HFFc6 (cell line): ENCODE results near the gene NOX1. TPM values are rescaled to one million over a fixed set of nuclear protein-coding genes. Genes with fewer than 3 reads are reported as not detected.
"Not testable (repeated sequence)": the region's sequence is repeated elsewhere in the genome, so short reads cannot be mapped to it uniquely, and the experiment has no call there.

Experiments
- DNase-seq: peaks from one replicate; pipeline ENCODE4 v3.0.0-alpha.2; 2018
- H3K27ac Mint-ChIP-seq: 2 replicates; pipeline ENCODE4 v1.8.0; 2020; ENCODE audit warnings: mild to moderate bottlenecking, mixed read lengths
- H3K27me3 Mint-ChIP-seq: 2 replicates; pipeline ENCODE4 v1.8.0; 2021; ENCODE audit warnings: mild to moderate bottlenecking, moderate library complexity, mixed read lengths; ENCODE audit not compliant: insufficient read depth
- H3K36me3 Mint-ChIP-seq: 2 replicates; pipeline ENCODE4 v1.8.0; 2021; ENCODE audit warnings: low read depth, mixed read lengths
- H3K4me1 Mint-ChIP-seq: 2 replicates; pipeline ENCODE4 v1.8.0; 2020; ENCODE audit warnings: low read depth, mixed read lengths
- H3K4me3 Mint-ChIP-seq: 2 replicates; pipeline ENCODE4 v1.8.0; 2020; ENCODE audit warnings: mild to moderate bottlenecking, moderate library complexity, mixed read lengths
- H3K9me3 Mint-ChIP-seq: 2 replicates; pipeline ENCODE4 v1.8.0; 2020; ENCODE audit warnings: mild to moderate bottlenecking, mixed read lengths
- CTCF ChIP-seq: fragments of 200-600 bp; sonication (generic); IDR thresholded peaks from 2 replicates; pipeline ENCODE4 v1.5.0; 2021; ENCODE audit warnings: antibody characterized with exemption, mild to moderate bottlenecking
- total RNA-seq, 6 experiments: library from RNA; stranded (reverse); fragmentation: NEBNext Ultra II Directional; extraction: Animal tissue kit (Norgen Biotek cat#: 25700); gene quantifications; 2 replicates in 1 of 6; 3 replicates in 5 of 6; pipeline ENCODE4 v1.2.3, GENCODE V29; 2021

The NOX1 gene
- total RNA-seq, 6 experiments from 2014 or later, result not detected

- no peaks in the 10 kb centered on the region; the same call in 1 of the 2 replicates for H3K36me3 Mint-ChIP-seq
- peak overlapping the region; percentile 86 for H3K27ac Mint-ChIP-seq
- DNase-seq, result no peak
- H3K4me1 Mint-ChIP-seq, result peaks cover 7% of the 10 kb centered on the region
- peak overlapping the region; percentile 91 for H3K4me3 Mint-ChIP-seq
- TF ChIP-seq CTCF, result no peak
- no peaks in the 10 kb centered on the region for H3K9me3 Mint-ChIP-seq
- H3K27me3 Mint-ChIP-seq, result peaks cover 3% of the 10 kb centered on the region
Measured at GRCh38 chrX:100819534-100819836, 54.7 kb downstream of the NOX1 start.

GRCh38 chrX:100817340-100817739 lies 56.8 kb downstream of the NOX1 start:
- Mint-ChIP-seq H3K4me1 (peaks cover 7% of the 10 kb centered on the region), H3K27me3 (peaks cover 7% of the 10 kb centered on the region), H3K9me3 (no peaks in the 10 kb centered on the region), H3K27ac (no peak overlapping the region), H3K4me3 (no peak overlapping the region), H3K36me3 (no peaks in the 10 kb centered on the region; the same call in 1 of the 2 replicates)
- no peak for TF ChIP-seq CTCF
- no peak for DNase-seq

- H3K4me1 Mint-ChIP-seq, result no peaks in the 10 kb centered on the region
- H3K27ac Mint-ChIP-seq, result no peak overlapping the region
- no peak for DNase-seq
- H3K4me3 Mint-ChIP-seq, result no peak overlapping the region
- no peak for TF ChIP-seq CTCF
- H3K9me3 Mint-ChIP-seq, result no peaks in the 10 kb centered on the region
- H3K27me3 Mint-ChIP-seq, result peaks cover 14% of the 10 kb centered on the region; the same call in 1 of the 2 replicates
- no peaks in the 10 kb centered on the region for H3K36me3 Mint-ChIP-seq
Measured at GRCh38 chrX:100812216-100813158, 61.7 kb downstream of the NOX1 start.

- H3K4me1 Mint-ChIP-seq, H3K9me3 Mint-ChIP-seq, H3K4me3 Mint-ChIP-seq, H3K27ac Mint-ChIP-seq, DNase-seq, H3K36me3 Mint-ChIP-seq: not testable (repeated sequence)
- peaks cover 18% of the 10 kb centered on the region; the same call in 1 of the 2 replicates for H3K27me3 Mint-ChIP-seq
Measured at GRCh38 chrX:100808265-100808664, 65.9 kb downstream of the NOX1 start.

- H3K4me3 Mint-ChIP-seq, result no peak overlapping the region
- H3K27ac Mint-ChIP-seq, result no peak overlapping the region
- TF ChIP-seq CTCF, result no peak
- H3K9me3 Mint-ChIP-seq, result no peaks in the 10 kb centered on the region
- DNase-seq, result no peak
- H3K36me3 Mint-ChIP-seq, result no peaks in the 10 kb centered on the region
- peaks cover 13% of the 10 kb centered on the region for H3K27me3 Mint-ChIP-seq
- no peaks in the 10 kb centered on the region for H3K4me1 Mint-ChIP-seq
Measured at GRCh38 chrX:100804780-100805179, 69.4 kb downstream of the NOX1 start.

- Mint-ChIP-seq H3K27me3 (peaks cover 14% of the 10 kb centered on the region), H3K27ac (no peak overlapping the region), H3K4me3 (no peak overlapping the region), H3K36me3 (no peaks in the 10 kb centered on the region), H3K4me1 (no peaks in the 10 kb centered on the region), H3K9me3 (no peaks in the 10 kb centered on the region)
- TF ChIP-seq CTCF, result no peak
- no peak for DNase-seq
Measured at GRCh38 chrX:100802843-100803242, 71.3 kb downstream of the NOX1 start.
